Raji (cell line): ENCODE measurements around the gene NMU.

Experiments used
- POLR2A ChIP-seq: IDR thresholded peaks from 2 replicates; pipeline ENCODE4 v1.6.1; 2011; ENCODE audit warnings: low read depth, low read length, control low read depth; ENCODE audit not compliant: insufficient read depth

Gene NMU

GRCh38 chr4:55635741-55636655, at the start of gene NMU:
TSS of gene NMU (minus strand) at chr4:55636298. CDS start at chr4:55636192, 106 bp downstream.
- peak; percentile 97 for TF ChIP-seq POLR2A

DNA sequence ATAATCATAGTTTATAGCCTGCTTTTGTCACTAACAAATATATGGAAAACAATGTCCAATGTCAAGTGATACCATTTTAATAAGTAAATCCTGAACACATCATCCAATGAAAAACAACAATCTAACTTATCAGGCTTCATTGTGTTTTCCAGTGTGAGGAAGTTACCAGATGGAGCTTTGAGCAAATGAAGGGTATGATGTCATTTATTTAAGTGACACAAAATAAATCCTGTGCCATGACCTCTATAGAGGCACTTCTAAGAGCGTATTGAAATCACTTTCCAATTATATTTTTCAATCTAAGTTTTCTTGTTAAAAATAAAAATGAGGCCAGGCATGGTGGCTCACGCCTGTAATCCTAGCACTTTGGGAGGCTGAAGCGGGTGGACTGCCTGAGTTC, 48.2 kb upstream of the NMU start:
- no peak for TF ChIP-seq POLR2A

DNA sequence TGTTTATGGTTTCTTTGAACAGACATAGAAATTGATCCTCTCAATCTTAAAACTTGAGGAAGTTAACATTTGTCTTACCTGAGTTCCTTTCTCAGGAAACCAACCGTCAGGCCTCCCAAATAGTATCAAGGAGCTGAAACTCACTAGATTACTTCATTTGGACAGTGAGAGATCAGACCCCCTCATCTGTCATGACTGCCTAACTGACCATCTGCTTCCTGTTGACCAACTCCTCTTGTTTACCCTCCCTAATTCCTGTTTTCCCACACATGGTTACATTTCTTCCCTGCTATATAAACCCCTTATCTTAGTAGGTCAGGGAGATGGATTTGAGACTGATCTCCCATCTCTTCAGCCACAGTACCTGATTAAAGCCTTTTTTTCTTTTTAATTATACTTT, 46.2 kb upstream of the NMU start:
- TF ChIP-seq POLR2A, result no peak

GRCh38 chr4:55681430-55681829, 45.3 kb upstream of the NMU start:
- no peak for TF ChIP-seq POLR2A

DNA sequence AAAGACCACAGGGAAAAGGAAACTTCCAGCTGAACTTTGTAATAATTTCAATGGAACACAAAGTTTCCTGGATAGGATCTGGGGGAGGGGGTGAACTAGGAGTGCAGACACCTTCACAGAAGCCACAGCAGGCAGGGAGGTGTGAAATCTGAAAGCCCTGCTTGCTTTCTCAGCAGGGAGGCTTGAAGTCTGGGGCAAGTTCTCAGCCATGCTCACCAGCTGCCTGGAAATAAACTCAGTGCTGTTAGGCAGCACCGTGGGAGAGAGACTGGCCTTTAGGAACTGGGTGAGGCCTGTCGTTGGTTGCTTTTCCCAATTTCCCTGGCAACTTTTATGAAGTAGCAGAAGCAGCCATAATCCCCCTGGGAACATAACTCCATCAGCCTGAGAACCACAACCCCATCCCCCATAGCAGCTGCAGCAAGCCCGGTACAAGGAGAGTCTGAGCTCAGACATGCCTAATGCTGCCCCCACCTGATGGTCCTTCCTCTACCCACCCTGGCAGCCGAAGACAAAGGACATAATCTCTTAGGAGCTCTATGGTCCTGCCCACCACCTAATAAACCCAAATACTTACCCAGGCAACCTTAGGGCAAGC, 39.2 kb upstream of the NMU start:
- no peak for TF ChIP-seq POLR2A

DNA sequence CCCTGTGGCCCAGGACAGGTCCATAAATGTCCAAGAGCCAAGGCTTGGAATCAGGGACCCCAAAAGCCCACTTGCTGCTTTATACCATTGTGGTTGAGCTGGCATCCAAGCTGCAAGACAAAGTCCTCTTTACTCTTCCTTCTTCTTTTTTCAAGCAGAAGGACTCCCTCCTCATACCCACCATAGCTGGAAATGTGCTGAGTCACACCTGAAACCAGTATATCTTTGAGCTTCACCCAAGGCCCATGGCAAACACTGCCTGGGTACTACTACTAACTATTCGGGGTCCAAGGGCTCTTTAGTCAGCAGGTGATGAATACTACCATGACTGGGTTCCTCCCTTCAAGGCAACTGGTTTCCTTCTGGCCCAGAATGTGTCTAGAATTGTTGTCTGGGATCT, 37.3 kb upstream of the NMU start:
- TF ChIP-seq POLR2A, result no peak

- no peak for TF ChIP-seq POLR2A
These were observed 35.6 kb upstream of the NMU start for GRCh38 chr4:55671667-55672066.

DNA sequence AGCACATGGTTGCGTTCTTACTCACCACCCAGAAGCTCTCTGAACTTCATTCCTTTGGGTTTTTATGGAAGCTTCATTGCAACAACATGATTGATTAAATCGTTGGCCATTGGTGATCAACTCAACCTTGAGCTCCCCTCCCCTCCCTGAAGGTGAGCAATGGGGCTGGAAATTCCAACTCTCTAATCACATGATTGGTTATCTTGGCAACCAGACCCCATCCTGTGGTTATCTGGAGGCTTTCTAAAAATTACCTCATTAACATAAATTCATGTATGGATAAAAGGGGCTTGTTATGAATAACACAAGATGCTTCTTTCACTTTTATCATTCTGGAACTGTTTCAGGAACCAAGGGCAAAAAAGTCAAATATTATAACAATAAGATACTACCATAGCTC, 34.6 kb upstream of the NMU start:
- no peak for TF ChIP-seq POLR2A

DNA sequence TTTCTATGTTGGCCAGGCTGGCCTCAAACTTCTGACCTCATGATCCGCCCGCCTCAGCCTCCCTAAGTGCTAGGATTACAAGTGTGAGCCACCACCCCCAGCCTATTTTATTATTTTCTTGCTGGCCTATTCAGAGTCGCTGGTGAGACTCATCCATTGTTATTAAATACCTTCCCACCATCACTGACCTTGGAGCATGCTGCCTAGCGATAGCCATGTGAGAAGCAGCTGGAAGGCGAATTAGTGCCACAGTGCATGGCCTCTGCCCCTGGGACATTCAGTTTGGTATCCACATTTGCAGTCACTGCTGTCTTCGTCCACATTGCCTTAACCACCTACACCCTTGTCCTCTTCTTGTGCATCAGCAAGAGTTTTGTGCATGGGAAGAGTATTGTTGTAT, 32.4 kb upstream of the NMU start:
- TF ChIP-seq POLR2A, result no peak

- TF ChIP-seq POLR2A, result no peak
These were observed 30.4 kb upstream of the NMU start for GRCh38 chr4:55666535-55666934.

DNA sequence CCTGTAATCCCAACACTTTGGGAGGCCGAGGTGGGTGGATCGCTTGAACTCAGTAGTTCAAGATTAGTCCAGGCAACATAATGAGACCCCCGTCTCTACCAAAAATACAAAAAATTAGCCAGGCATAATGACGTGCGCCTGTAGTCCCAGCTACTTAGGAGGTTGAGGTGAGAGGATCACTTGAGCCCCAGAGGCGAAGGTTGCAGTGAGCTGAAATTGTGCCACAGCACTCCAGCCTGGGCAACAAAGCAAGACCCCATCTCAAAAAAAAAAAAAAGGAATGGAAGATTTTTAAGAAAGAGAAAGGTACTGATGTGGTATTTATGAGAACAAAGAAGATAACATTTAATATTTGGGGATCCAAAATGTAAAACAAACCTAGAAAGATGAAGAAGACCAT, 27.0 kb upstream of the NMU start:
- no peak for TF ChIP-seq POLR2A

GRCh38 chr4:55661398-55662056, 25.4 kb upstream of the NMU start:
- TF ChIP-seq POLR2A, result no peak

DNA sequence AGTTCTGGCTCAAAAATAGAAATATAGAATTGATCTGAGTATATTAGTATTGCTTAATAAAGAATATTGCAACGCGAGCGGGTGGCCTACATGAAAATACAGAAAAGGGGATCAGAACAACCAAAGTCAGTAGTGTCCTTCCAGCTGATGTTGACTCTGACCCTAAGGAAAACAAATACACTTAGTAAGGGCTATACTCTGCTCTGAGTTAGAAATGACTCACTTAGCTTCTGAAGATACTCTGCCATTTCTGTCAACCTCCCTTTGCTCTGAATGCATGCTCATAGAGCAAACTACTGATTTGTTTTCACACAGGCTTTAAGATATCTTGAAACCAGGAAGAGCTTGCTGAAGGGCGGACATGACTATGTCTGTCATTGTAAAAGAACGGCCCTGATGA, 22.6 kb upstream of the NMU start:
- no peak for TF ChIP-seq POLR2A

- TF ChIP-seq POLR2A, result no peak
These were observed 18.0 kb upstream of the NMU start for GRCh38 chr4:55654131-55654530.

DNA sequence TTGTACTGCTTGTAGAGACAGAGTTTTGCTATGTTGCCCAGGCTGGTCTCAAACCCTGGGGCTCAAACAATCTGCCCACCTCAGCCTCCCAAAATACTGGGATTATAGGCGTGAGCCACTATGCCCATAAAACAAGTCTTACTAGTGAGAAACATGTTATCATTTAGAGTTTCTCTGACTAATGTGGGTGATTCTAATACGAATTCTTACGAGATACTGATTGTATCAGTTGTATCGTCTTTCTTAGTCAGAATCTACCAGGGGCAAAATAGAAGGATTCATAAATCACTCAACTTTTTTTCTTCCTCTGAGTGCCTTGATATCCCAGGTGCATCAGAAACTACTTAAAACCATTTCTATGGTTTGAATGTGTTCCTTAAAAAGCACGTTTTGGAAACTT, 14.4 kb upstream of the NMU start:
- TF ChIP-seq POLR2A, result no peak

DNA sequence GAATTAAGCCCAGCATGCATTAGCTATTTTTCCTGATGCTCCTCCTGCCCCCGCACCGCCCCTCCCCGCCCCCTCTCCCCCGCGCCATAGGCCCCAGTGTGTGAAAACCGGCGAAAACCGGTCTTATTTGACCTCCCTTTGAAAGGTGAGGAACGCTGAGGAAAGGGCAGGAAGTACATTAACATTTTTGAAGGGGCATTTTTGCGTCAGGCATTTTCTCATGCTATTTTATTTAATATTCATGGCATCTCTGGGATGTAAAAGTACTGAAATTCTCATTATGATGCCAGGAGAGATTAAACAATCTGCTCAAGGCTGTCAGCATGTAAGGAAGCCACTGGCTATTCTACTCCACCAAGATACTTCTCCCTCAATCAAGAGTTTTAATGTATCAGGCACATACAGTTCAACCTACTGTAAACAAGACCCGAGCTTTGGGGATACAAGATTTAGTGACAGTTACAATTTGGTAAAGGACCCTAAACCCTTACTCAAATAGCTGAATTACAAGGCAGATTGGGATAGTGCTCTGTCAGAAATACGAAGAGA, 1.2 kb upstream of the NMU start:
- TF ChIP-seq POLR2A, result no peak
